H1 (cell line): Measurements from ENCODE around the gene SPRN. TPM values are rescaled to one million over a fixed set of nuclear protein-coding genes. Genes with fewer than 3 reads are reported as not detected.
"Not testable (repeated sequence)": the region's sequence is repeated elsewhere in the genome, so short reads cannot be mapped to it uniquely, and the experiment has no call there.

ENCODE experiments used
- CTCF ChIA-PET: fragments of 300-600 bp; sonication (Branson Sonifier 250); formaldehyde crosslinking; loops from one replicate; lab custom pipeline; 2021; ENCODE audit not compliant: partially characterized antibody; lab: Charles Lee
- POLR2A ChIA-PET: fragments of 300-600 bp; sonication (Branson Sonifier 250); formaldehyde crosslinking; loops from one replicate; lab custom pipeline; 2021; ENCODE audit warnings: inconsistent platforms; ENCODE audit not compliant: partially characterized antibody; lab: Charles Lee
- DNase-seq, 2 experiments: peaks; one replicate each; pipeline versions ENCODE4 v3.0.0 to v3.0.0-alpha.2; 2010 to 2022; ENCODE audit warnings: low spot score in 2 of 2, low read depth in 1 of 2, mixed read lengths in 1 of 2
- FAIRE-seq: peaks from 2 replicates; lab custom pipeline; 2011; peaks lifted over from hg19 to GRCh38; lab: Jason Lieb, UNC
- H2AFZ ChIP-seq: 2 replicates; pipeline ENCODE4 v1.8.1; 2012; ENCODE audit warnings: low read length, inconsistent platforms
- H2AK5ac ChIP-seq: 2 replicates; pipeline ENCODE4 v1.6.1; 2013; ENCODE audit warnings: low read depth, low read length
- H2BK120ac ChIP-seq: replicated peaks from 2 replicates; pipeline ENCODE3; 2013; ENCODE audit warnings: low read depth, low read length, inconsistent platforms
- H2BK12ac ChIP-seq: 2 replicates; pipeline ENCODE4 v1.6.1; 2013; ENCODE audit warnings: low read depth, low read length
- H2BK15ac ChIP-seq: 2 replicates; pipeline ENCODE4 v1.6.1; 2013; ENCODE audit warnings: low read length
- H2BK20ac ChIP-seq: 2 replicates; pipeline ENCODE4 v1.6.1; 2013; ENCODE audit warnings: low read length
- H2BK5ac ChIP-seq: 2 replicates; pipeline ENCODE4 v1.6.1; 2013; ENCODE audit warnings: low read depth, low read length
- H3K14ac ChIP-seq: 2 replicates; pipeline ENCODE4 v1.6.1; 2013; ENCODE audit warnings: inconsistent platforms; ENCODE audit not compliant: insufficient read length
- H3K18ac ChIP-seq: 2 replicates; pipeline ENCODE4 v1.6.1; 2013; ENCODE audit warnings: low read length; ENCODE audit errors: extremely low read depth
- H3K23ac ChIP-seq: 2 replicates; pipeline ENCODE4 v1.6.1; 2013; ENCODE audit warnings: inconsistent platforms; ENCODE audit not compliant: insufficient read length
- H3K23me2 ChIP-seq: 2 replicates; pipeline ENCODE4 v1.6.1; 2013; ENCODE audit warnings: low read depth, low read length
- H3K27ac ChIP-seq: 2 replicates; pipeline ENCODE4 v1.6.1; 2011; ENCODE audit warnings: low read depth, low read length, inconsistent platforms
- H3K27me3 ChIP-seq, 4 experiments: replicated peaks in 1 of 4; 1 replicate in 1 of 4; 2 replicates in 3 of 4; pipeline versions ENCODE4 v1.6.1 to v1.8.1; 2011 to 2013; ENCODE audit warnings: low read length in 3 of 4, mild to moderate bottlenecking in 3 of 4, inconsistent platforms in 2 of 4, mixed read lengths in 2 of 4, moderate library complexity in 1 of 4; ENCODE audit not compliant: control insufficient read depth in 3 of 4, insufficient read depth in 3 of 4; ENCODE audit errors: extremely low read depth in 1 of 4
- H3K36me3 ChIP-seq, 4 experiments: 2 replicates each; pipeline versions ENCODE4 v1.6.1 to v1.8.1; 2011 to 2013; ENCODE audit warnings: mild to moderate bottlenecking in 4 of 4, low read length in 3 of 4, moderate library complexity in 2 of 4, control low read depth in 1 of 4, inconsistent platforms in 1 of 4; ENCODE audit not compliant: insufficient read depth in 4 of 4, control insufficient read depth in 2 of 4
- H3K4ac ChIP-seq: replicated peaks from 2 replicates; pipeline ENCODE3; 2013; ENCODE audit warnings: low read length, low read depth, mixed read lengths, inconsistent platforms; ENCODE audit not compliant: insufficient read length
- H3K4me1 ChIP-seq, 4 experiments: replicated peaks in 1 of 4; 1 replicate in 1 of 4; 2 replicates in 3 of 4; pipeline versions ENCODE4 v1.6.1 to v1.8.1; 2011 to 2013; ENCODE audit warnings: low read length in 3 of 4, inconsistent platforms in 2 of 4, mixed read lengths in 1 of 4; ENCODE audit not compliant: insufficient read depth in 4 of 4, control insufficient read depth in 3 of 4
- H3K4me2 ChIP-seq, 2 experiments: 2 replicates each; pipeline versions ENCODE4 v1.6.1 to v1.8.1; 2011 to 2013; ENCODE audit warnings: low read depth in 2 of 2, low read length in 2 of 2, control low read depth in 1 of 2, inconsistent platforms in 1 of 2, mild to moderate bottlenecking in 1 of 2; ENCODE audit not compliant: insufficient read depth in 1 of 2
- H3K4me3 ChIP-seq, 4 experiments: fragments of 200-600, 300-600 bp in 1 of 4; sonication (generic), shearing (Covaris generic), sonication (Bioruptor Twin) in 1 of 4; 2 replicates each; pipeline versions ENCODE4 v1.5.1 to v1.8.1; 2011 to 2016; ENCODE audit warnings: low read length in 4 of 4, low read depth in 3 of 4, control low read depth in 2 of 4, inconsistent platforms in 2 of 4, mild to moderate bottlenecking in 2 of 4, mixed read lengths in 1 of 4, moderate library complexity in 1 of 4; ENCODE audit not compliant: insufficient read depth in 2 of 4; ENCODE audit errors: extremely low read depth in 1 of 4
- H3K56ac ChIP-seq: replicated peaks from 2 replicates; pipeline ENCODE3; 2013; ENCODE audit warnings: low read depth, mild to moderate bottlenecking, mixed read lengths, low read length, inconsistent platforms; ENCODE audit not compliant: insufficient read length
- H3K79me1 ChIP-seq: 2 replicates; pipeline ENCODE4 v1.6.1; 2013; ENCODE audit warnings: low read depth, low read length, control low read depth
- H3K79me2 ChIP-seq, 2 experiments: 2 replicates each; pipeline versions ENCODE4 v1.6.1 to v1.8.1; 2012 to 2013; ENCODE audit warnings: low read length in 2 of 2, mild to moderate bottlenecking in 2 of 2, inconsistent platforms in 1 of 2; ENCODE audit not compliant: insufficient read depth in 2 of 2, control insufficient read depth in 1 of 2
- H3K9ac ChIP-seq, 4 experiments: replicated peaks in 1 of 4; 1 replicate in 1 of 4; 2 replicates in 3 of 4; pipeline versions ENCODE4 v1.6.1 to v1.8.1; 2011 to 2013; ENCODE audit warnings: low read depth in 3 of 4, low read length in 3 of 4, control low read depth in 2 of 4, mild to moderate bottlenecking in 2 of 4, moderate library complexity in 2 of 4, inconsistent platforms in 1 of 4; ENCODE audit errors: extremely low read depth in 1 of 4
- H3K9me3 ChIP-seq, 2 experiments: 2 replicates each; pipeline versions ENCODE4 v1.6.1 to v1.8.1; 2012 to 2013; ENCODE audit warnings: mild to moderate bottlenecking in 2 of 2, moderate library complexity in 2 of 2, control low read depth in 1 of 2, inconsistent platforms in 1 of 2, low read depth in 1 of 2, low read length in 1 of 2, mixed read lengths in 1 of 2; ENCODE audit not compliant: insufficient read depth in 2 of 2
- H4K20me1 ChIP-seq, 2 experiments: replicated peaks in 1 of 2; 2 replicates each; pipeline versions ENCODE3 to v1.8.1; 2011 to 2013; ENCODE audit warnings: inconsistent platforms in 2 of 2, low read length in 2 of 2, mild to moderate bottlenecking in 1 of 2; ENCODE audit not compliant: insufficient read depth in 2 of 2, control insufficient read depth in 1 of 2
- H4K5ac ChIP-seq: 2 replicates; pipeline ENCODE4 v1.6.1; 2013; ENCODE audit warnings: low read length, low read depth, mixed read lengths, inconsistent platforms; ENCODE audit not compliant: insufficient read length
- H4K8ac ChIP-seq: 2 replicates; pipeline ENCODE4 v1.8.0; 2013; ENCODE audit warnings: mild to moderate bottlenecking, moderate library complexity, low read length, inconsistent platforms; ENCODE audit not compliant: insufficient read depth; ENCODE audit errors: extremely low read depth
- H4K91ac ChIP-seq: replicated peaks from 2 replicates; pipeline ENCODE3; 2013; ENCODE audit warnings: low read length, mixed read lengths, inconsistent platforms; ENCODE audit not compliant: insufficient read length
- WGBS, 2 experiments: shearing (Covaris generic) in 1 of 2; methylation state at CpG; one replicate each; pipeline versions ENCODE4 v1.1.6 to v1.1.7; 2013 to 2015; ENCODE audit warnings: low lambda C conversion rate in 2 of 2, mixed read lengths in 2 of 2, inconsistent platforms in 1 of 2, low coverage in 1 of 2, missing lambda C conversion rate in 1 of 2; ENCODE audit not compliant: insufficient replicate concordance in 2 of 2, insufficient coverage in 1 of 2, insufficient read length in 1 of 2; ENCODE audit errors: extremely low coverage in 1 of 2, missing lambda C conversion rate in 1 of 2; 5-methylcytosine and 5-hydroxymethylcytosine counted together
- polyA plus RNA-seq, 7 experiments: library from polyadenylated mRNA; depleted of rRNA in 3 of 7; stranded (reverse) in 5 of 7; unstranded in 2 of 7; fragments of >200 nt in 5 of 7; fragments of 200-250 nt in 2 of 7; gene quantifications; 1 replicate in 5 of 7; 2 replicates in 1 of 7; 4 replicates in 1 of 7; pipeline versions ENCODE4 v1.2.1 to v1.2.3, GENCODE V29; 2011 to 2013; ENCODE audit warnings: missing spikeins in 2 of 7, mixed read lengths in 2 of 7
- total RNA-seq: library from RNA; stranded (reverse); fragmentation: NEBNext Ultra II Directional; extraction: Animal tissue kit (Norgen Biotek cat#: 25700); gene quantifications from 2 replicates; pipeline ENCODE4 v1.2.1, GENCODE V29; 2021

The SPRN gene
- total and polyA plus RNA-seq, 2 of the 8 experiments (the other 6 are each of a cell fraction or from before 2014, with no cell fraction given), result 0.23 to 0.24 TPM

GRCh38 chr10:133376183-133376582 lies 48.2 kb downstream of the SPRN start:
- H2BK15ac ChIP-seq, FAIRE-seq, POLR2A ChIA-PET, H3K4me1 ChIP-seq, H3K79me2 ChIP-seq, H2BK5ac ChIP-seq, H2BK20ac ChIP-seq, H3K27ac ChIP-seq, H4K8ac ChIP-seq, H3K56ac ChIP-seq, H3K79me1 ChIP-seq, H3K9ac ChIP-seq, H3K4me2 ChIP-seq, H3K9me3 ChIP-seq, H4K20me1 ChIP-seq, H3K4me3 ChIP-seq, H2BK12ac ChIP-seq, DNase-seq, H2BK120ac ChIP-seq, H3K36me3 ChIP-seq, H4K91ac ChIP-seq, H3K4ac ChIP-seq, H3K18ac ChIP-seq, H3K14ac ChIP-seq, H2AK5ac ChIP-seq, H2AFZ ChIP-seq, H4K5ac ChIP-seq, H3K23ac ChIP-seq: not testable (repeated sequence)
- H3K27me3 ChIP-seq, result peaks cover 8 to 48% (median 30%) of the 10 kb centered on the region in 4 experiments
- CTCF ChIA-PET, result interaction anchor here (2.2 to 3.0 kb wide), 2 partner anchors 24 to 47 kb away, joined by 11 to 15 read pairs; no protein-coding TSS in a partner anchor
- peaks cover 16% of the 10 kb centered on the region; the same call in 1 of the 2 replicates for H3K23me2 ChIP-seq
- 91% methylated on average over 5 of the region's 5 CpGs; no CpG with 5 or more reads in 1 of the 2 experiments for WGBS, 2 experiments
